BE2C (cell line): ENCODE results near the gene DOK5.

Experiments
- DNase-seq: peaks from one replicate; pipeline ENCODE4 v3.0.0-alpha.2; 2020
- H3K27me3 ChIP-seq: fragments of 250-450 bp; sonication (Bioruptor Pico); 2 replicates; pipeline ENCODE4 v1.5.1; 2020; ENCODE audit warnings: mild to moderate bottlenecking
- H3K36me3 ChIP-seq: fragments of 250-450 bp; sonication (Bioruptor Pico); 2 replicates; pipeline ENCODE4 v1.5.1; 2020; ENCODE audit warnings: mild to moderate bottlenecking
- H3K4me1 ChIP-seq: fragments of 250-450 bp; sonication (Bioruptor Pico); 2 replicates; pipeline ENCODE4 v1.5.1; 2020
- H3K4me3 ChIP-seq: 2 replicates; pipeline ENCODE4 v1.5.1; 2011; ENCODE audit warnings: low read depth, low read length
- H3K9me3 ChIP-seq: fragments of 250-450 bp; sonication (Bioruptor Pico); 2 replicates; pipeline ENCODE4 v1.5.1; 2020
- CTCF ChIP-seq: IDR thresholded peaks from 2 replicates; pipeline ENCODE4 v1.5.1; 2012; ENCODE audit warnings: mild to moderate bottlenecking, low read depth, low read length

DOK5 gene

GRCh38 chr20:54626126-54626525 lies 150.7 kb downstream of the DOK5 start:
- Histone ChIP-seq H3K9me3 (no peaks in the 10 kb centered on the region), H3K36me3 (no peaks in the 10 kb centered on the region), H3K4me1 (no peaks in the 10 kb centered on the region), H3K27me3 (peaks cover 12% of the 10 kb centered on the region), H3K4me3 (no peak overlapping the region)
- TF ChIP-seq CTCF: no peak
- DNase-seq: no peak

GRCh38 chr20:54629632-54630031 lies 154.2 kb downstream of the DOK5 start:
- H3K27me3 ChIP-seq: peaks cover 3% of the 10 kb centered on the region; the same call in 1 of the 2 replicates
- no peaks in the 10 kb centered on the region for H3K36me3 ChIP-seq
- no peaks in the 10 kb centered on the region for H3K4me1 ChIP-seq
- no peaks in the 10 kb centered on the region for H3K9me3 ChIP-seq
- no peak overlapping the region for H3K4me3 ChIP-seq
- no peak for DNase-seq
- TF ChIP-seq CTCF: no peak

- Histone ChIP-seq H3K4me1 (no peaks in the 10 kb centered on the region), H3K27me3 (no peaks in the 10 kb centered on the region; the same call in 1 of the 2 replicates), H3K36me3 (no peaks in the 10 kb centered on the region), H3K4me3 (no peak overlapping the region), H3K9me3 (no peaks in the 10 kb centered on the region)
- no peak for DNase-seq
- TF ChIP-seq CTCF: no peak
These were observed 155.2 kb downstream of the DOK5 start for GRCh38 chr20:54630582-54630981.

GRCh38 chr20:54631059-54631458 lies 155.7 kb downstream of the DOK5 start:
- Histone ChIP-seq H3K9me3 (no peaks in the 10 kb centered on the region), H3K27me3 (no peaks in the 10 kb centered on the region; the same call in 1 of the 2 replicates), H3K4me1 (no peaks in the 10 kb centered on the region), H3K4me3 (no peak overlapping the region), H3K36me3 (no peaks in the 10 kb centered on the region)
- no peak for DNase-seq
- no peak for TF ChIP-seq CTCF

- TF ChIP-seq CTCF: no peak
- DNase-seq: no peak
- Histone ChIP-seq H3K27me3 (no peaks in the 10 kb centered on the region), H3K4me1 (no peaks in the 10 kb centered on the region), H3K9me3 (no peaks in the 10 kb centered on the region), H3K4me3 (no peak overlapping the region), H3K36me3 (no peaks in the 10 kb centered on the region)
These were observed 158.3 kb downstream of the DOK5 start for GRCh38 chr20:54633374-54634355.

- no peak for TF ChIP-seq CTCF
- Histone ChIP-seq H3K9me3 (no peaks in the 10 kb centered on the region), H3K4me3 (no peak overlapping the region), H3K4me1 (no peaks in the 10 kb centered on the region), H3K27me3 (no peaks in the 10 kb centered on the region), H3K36me3 (no peaks in the 10 kb centered on the region)
- no peak for DNase-seq
These were observed 161.2 kb downstream of the DOK5 start for GRCh38 chr20:54636575-54636974.
